ENCODE measurements around the gene PSMB11.

Gene PSMB11

DNA sequence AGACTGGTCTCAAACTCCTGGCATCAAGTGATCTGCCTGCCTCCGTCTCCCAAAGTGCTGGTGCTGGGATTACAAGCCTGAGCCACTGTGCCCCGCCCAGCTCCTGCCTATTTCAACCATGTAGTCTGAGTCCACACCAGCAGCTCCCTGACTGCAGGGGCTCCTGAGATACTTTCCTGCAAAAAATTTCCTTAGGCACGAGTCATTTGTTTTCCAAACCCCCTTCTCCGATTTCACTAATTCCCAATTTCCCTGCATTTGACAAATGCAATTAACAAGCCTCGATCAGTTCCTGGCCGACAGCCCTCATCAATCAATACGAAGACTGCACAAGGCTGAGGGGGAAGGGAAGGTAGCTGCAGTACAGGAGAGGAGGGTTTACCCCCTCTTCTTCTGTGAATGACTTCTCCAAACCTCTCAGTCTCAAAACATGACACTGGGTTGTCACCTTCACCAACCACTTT, 17.4 kb upstream of the PSMB11 start:
- Histone ChIP-seq H3K27ac (no peak overlapping the region), H3K36me3 (no peaks in the 10 kb centered on the region), H3K4me3 (ENCODE audit: low read depth in 1 of 2, low read length in 1 of 2) (no peak overlapping the region), H3K4me1 (ENCODE audit: control insufficient read depth in 1 of 2, insufficient read depth in 1 of 2, low read depth in 1 of 2, low read length in 1 of 2) (peaks cover 8 to 17% of the 10 kb centered on the region in 2 experiments), H3K9me3 (no peaks in the 10 kb centered on the region), H3K27me3 (no peaks in the 10 kb centered on the region)
- TF ChIP-seq, protein P1, sequence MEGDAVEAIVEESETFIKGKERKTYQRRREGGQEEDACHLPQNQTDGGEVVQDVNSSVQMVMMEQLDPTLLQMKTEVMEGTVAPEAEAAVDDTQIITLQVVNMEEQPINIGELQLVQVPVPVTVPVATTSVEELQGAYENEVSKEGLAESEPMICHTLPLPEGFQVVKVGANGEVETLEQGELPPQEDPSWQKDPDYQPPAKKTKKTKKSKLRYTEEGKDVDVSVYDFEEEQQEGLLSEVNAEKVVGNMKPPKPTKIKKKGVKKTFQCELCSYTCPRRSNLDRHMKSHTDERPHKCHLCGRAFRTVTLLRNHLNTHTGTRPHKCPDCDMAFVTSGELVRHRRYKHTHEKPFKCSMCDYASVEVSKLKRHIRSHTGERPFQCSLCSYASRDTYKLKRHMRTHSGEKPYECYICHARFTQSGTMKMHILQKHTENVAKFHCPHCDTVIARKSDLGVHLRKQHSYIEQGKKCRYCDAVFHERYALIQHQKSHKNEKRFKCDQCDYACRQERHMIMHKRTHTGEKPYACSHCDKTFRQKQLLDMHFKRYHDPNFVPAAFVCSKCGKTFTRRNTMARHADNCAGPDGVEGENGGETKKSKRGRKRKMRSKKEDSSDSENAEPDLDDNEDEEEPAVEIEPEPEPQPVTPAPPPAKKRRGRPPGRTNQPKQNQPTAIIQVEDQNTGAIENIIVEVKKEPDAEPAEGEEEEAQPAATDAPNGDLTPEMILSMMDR (IDR thresholded peaks at IDR 0.05) = no peak

DNA sequence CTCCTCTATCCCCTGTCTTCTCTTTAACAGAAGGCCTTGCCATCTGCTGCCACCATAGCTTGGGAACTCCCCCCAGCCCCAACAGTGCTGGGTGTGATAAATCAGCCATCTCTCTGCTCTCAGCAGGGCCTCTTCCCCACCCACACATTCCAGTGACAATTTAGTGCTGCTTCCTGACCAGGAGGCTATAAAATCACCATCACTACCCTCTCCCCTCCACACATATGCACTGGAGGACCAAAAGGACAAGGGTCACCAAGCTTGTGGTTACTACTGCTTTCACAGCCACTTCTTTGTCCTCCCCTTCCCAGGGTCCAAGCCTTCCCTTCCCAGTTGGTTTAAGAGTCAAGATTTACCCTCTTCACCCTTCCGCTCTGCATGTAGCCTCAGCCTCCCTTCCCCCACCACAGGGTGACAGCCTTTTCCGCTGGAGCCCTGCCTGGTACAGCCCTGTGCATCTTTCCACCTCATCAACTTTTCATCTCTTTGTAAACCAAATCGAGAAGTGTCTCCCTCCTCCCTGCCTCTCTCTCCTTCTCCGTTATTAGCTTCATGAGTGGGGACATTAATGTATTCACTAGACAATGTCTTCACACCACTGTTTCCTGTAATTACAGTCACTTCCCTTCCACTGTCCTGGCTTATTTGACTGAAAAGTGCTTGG, 16.7 kb upstream of the PSMB11 start:
- Histone ChIP-seq H3K27ac (no peak overlapping the region), H3K27me3 (no peaks in the 10 kb centered on the region), H3K9me3 (no peaks in the 10 kb centered on the region), H3K4me3 (ENCODE audit: low read depth in 1 of 2, low read length in 1 of 2) (no peak overlapping the region), H3K36me3 (no peaks in the 10 kb centered on the region), H3K4me1 (ENCODE audit: control insufficient read depth in 1 of 2, insufficient read depth in 1 of 2, low read depth in 1 of 2, low read length in 1 of 2) (peaks cover 8 to 17% of the 10 kb centered on the region in 2 experiments)
- TF ChIP-seq, protein P1 (IDR thresholded peaks at IDR 0.05) = no peak

DNA sequence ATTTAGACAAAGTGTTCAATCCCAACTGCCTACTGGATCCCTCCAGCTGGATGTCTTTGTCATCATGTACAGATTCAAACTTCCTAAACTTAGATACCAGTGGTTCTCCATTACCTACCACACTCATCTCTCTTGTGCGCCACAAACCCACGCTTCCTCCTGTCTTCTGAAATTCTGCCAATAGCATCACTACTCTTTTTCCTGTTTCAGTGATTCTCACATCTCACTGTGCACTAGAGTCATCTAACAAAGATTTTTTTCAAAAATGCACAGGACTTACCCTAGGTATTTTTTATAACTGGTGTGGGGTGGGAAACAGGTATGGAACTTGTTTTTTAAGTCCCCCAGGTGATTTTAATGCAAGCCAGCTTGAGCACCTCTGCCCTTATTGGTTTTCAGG, 13.2 kb upstream of the PSMB11 start:
- Histone ChIP-seq H3K4me3 (ENCODE audit: low read depth in 1 of 2, low read length in 1 of 2) (no peak overlapping the region), H3K36me3 (peaks cover 9% of the 10 kb centered on the region), H3K27ac (no peak overlapping the region), H3K27me3 (no peaks in the 10 kb centered on the region), H3K9me3 (no peaks in the 10 kb centered on the region), H3K4me1 (ENCODE audit: control insufficient read depth in 1 of 2, insufficient read depth in 1 of 2, low read depth in 1 of 2, low read length in 1 of 2) (peaks cover 8 to 19% of the 10 kb centered on the region in 2 experiments)
- TF ChIP-seq, protein P1 (IDR thresholded peaks at IDR 0.05) = no peak

DNA sequence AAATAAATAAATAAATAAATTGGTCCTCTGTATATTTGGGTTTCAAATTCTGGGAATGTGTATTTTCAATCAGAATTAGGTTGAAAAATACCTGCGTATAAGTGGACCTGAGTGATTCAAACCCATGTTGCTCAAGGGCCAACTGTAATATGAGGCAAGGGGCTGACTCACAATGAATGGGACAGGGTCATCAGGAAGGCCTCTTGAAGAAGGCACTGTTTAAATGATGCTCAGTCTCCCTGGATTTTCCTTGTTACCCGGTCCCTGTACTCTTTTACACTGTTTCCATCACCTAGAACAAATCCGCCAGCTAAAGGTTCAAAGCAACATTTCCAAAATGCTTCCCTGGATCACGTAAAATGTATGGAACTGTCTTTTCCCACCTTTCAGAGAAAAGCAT, 11.1 kb upstream of the PSMB11 start:
- H3K4me1 ChIP-seq (ENCODE audit: control insufficient read depth in 1 of 2, insufficient read depth in 1 of 2, low read depth in 1 of 2, low read length in 1 of 2) = peaks cover 14 to 20% of the 10 kb centered on the region in 2 experiments
- H3K36me3 ChIP-seq = peaks cover 9% of the 10 kb centered on the region
- TF ChIP-seq, protein P1 (IDR thresholded peaks at IDR 0.05) = no peak
- H3K27ac ChIP-seq = no peak overlapping the region
- no peaks in the 10 kb centered on the region for H3K9me3 ChIP-seq
- H3K27me3 ChIP-seq = no peaks in the 10 kb centered on the region
- H3K4me3 ChIP-seq (ENCODE audit: low read depth in 1 of 2, low read length in 1 of 2) = no peak overlapping the region

DNA sequence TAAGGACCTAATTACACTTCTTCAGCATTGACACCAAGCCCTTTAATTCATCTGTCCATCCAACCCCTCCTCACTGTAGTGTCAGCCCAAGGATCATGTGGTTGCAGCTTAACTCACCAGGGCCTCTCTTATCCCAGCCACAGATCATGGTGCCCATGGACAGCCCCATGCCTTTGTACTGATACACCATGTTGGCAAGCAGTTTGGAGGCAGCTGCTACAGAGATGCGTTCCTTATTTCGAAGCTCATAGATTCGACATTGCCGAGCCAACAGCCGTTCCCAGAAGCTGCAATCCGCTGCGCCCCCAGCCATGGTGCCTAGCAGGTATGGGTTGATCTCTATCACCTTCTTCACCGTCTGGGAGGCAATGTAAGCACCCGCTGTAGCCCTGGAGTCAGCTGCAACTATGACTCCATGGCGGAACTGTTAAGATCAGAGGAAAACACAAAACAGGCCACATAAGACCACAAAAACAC, 8.7 kb upstream of the PSMB11 start:
- Histone ChIP-seq H3K4me1 (ENCODE audit: control insufficient read depth in 1 of 2, insufficient read depth in 1 of 2, low read depth in 1 of 2, low read length in 1 of 2) (peaks cover 14 to 16% of the 10 kb centered on the region in 2 experiments), H3K4me3 (ENCODE audit: low read depth in 1 of 2, low read length in 1 of 2) (no peak overlapping the region), H3K36me3 (peaks cover 9% of the 10 kb centered on the region), H3K27ac (no peak overlapping the region), H3K27me3 (no peaks in the 10 kb centered on the region), H3K9me3 (no peaks in the 10 kb centered on the region)
- TF ChIP-seq, protein P1 (IDR thresholded peaks at IDR 0.05) = no peak

Measured in neutrophil (primary cell).